ENCODE results near the gene OR2T4. TPM values are rescaled to one million over a fixed set of nuclear protein-coding genes. Genes with fewer than 3 reads are reported as not detected.

The OR2T4 gene
- total RNA-seq, 1 experiment from 2014 or later, result not detected

DNA sequence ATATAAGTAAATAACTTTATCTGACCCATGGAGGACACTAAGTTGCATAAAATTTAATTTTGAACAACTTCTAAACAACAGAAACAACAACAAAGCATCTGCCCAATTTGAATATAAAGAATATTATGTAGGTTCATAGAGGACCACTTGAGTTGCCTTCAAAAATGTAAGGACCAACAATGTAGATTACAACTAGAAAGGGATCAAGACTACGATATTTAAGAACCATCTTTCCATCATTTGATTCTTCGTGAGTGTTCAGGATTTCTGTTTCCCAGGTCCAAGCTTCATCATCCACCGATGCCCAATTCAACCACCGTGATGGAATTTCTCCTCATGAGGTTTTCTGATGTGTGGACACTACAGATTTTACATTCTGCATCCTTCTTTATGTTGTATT lies 13.0 kb upstream of the OR2T4 start, which contains the start of gene OR14C36:
Gene OR14C36 (plus strand): TSS at position 301 of the 400 bp plus-strand sequence. CDS start 0 bp downstream, at position 301.
- TF ChIP-seq CTCF (IDR thresholded peaks at IDR 0.05; ENCODE audit: unreplicated experiment), result no peak
- Mint-ChIP-seq H3K27ac (ENCODE audit: unreplicated experiment) (no peak within 1 kb of the TSS), H3K4me3 (ENCODE audit: low read depth, unreplicated experiment) (no peak within 1 kb of the TSS), H3K9me3 (ENCODE audit: low read depth, unreplicated experiment) (peaks cover 9% of the 10 kb centered on the region), H3K36me3 (ENCODE audit: insufficient read depth, unreplicated experiment) (no peaks in the 10 kb centered on the region), H3K4me1 (ENCODE audit: low read depth, unreplicated experiment) (no peaks in the 10 kb centered on the region), H3K27me3 (ENCODE audit: unreplicated experiment) (no peaks in the 10 kb centered on the region)
- no peak for DNase-seq
- intact Hi-C loops (cut with micrococcal nuclease; ENCODE audit: unreplicated experiment), result no loop called here
- CTCF ChIA-PET, result no interaction called here
- no TSS peak for BruUV-seq (replicated peaks)

GRCh38 chr1:248359415-248359814 lies 2.0 kb upstream of the OR2T4 start:
- H3K36me3 Mint-ChIP-seq (ENCODE audit: insufficient read depth, unreplicated experiment), result no peaks in the 10 kb centered on the region
- H3K27me3 Mint-ChIP-seq (ENCODE audit: unreplicated experiment), result no peaks in the 10 kb centered on the region
- CTCF ChIA-PET, result no interaction called here
- H3K4me3 Mint-ChIP-seq (ENCODE audit: low read depth, unreplicated experiment), result no peak overlapping the region
- TF ChIP-seq CTCF (IDR thresholded peaks at IDR 0.05; ENCODE audit: unreplicated experiment), result no peak
- no peaks in the 10 kb centered on the region for H3K4me1 Mint-ChIP-seq (ENCODE audit: low read depth, unreplicated experiment)
- no peak for DNase-seq
- H3K27ac Mint-ChIP-seq (ENCODE audit: unreplicated experiment), result no peak overlapping the region
- intact Hi-C loops (cut with micrococcal nuclease; ENCODE audit: unreplicated experiment), result no loop called here
- BruUV-seq (replicated peaks), result no TSS peak
- peaks cover 16% of the 10 kb centered on the region for H3K9me3 Mint-ChIP-seq (ENCODE audit: low read depth, unreplicated experiment)

- Mint-ChIP-seq H3K36me3 (ENCODE audit: insufficient read depth, unreplicated experiment) (no peaks in the 10 kb centered on the region), H3K27me3 (ENCODE audit: unreplicated experiment) (no peaks in the 10 kb centered on the region), H3K4me1 (ENCODE audit: low read depth, unreplicated experiment) (no peaks in the 10 kb centered on the region), H3K27ac (ENCODE audit: unreplicated experiment) (no peak overlapping the region), H3K9me3 (ENCODE audit: low read depth, unreplicated experiment) (peaks cover 24% of the 10 kb centered on the region), H3K4me3 (ENCODE audit: low read depth, unreplicated experiment) (no peak overlapping the region)
- CTCF ChIA-PET, result no interaction called here
- no peak for DNase-seq
- intact Hi-C loops (cut with micrococcal nuclease; ENCODE audit: unreplicated experiment), result no loop called here
- no TSS peak for BruUV-seq (replicated peaks)
- TF ChIP-seq CTCF (IDR thresholded peaks at IDR 0.05; ENCODE audit: unreplicated experiment), result no peak
Observed at GRCh38 chr1:248366609-248367008, 5.1 kb downstream of the OR2T4 start.

DNA sequence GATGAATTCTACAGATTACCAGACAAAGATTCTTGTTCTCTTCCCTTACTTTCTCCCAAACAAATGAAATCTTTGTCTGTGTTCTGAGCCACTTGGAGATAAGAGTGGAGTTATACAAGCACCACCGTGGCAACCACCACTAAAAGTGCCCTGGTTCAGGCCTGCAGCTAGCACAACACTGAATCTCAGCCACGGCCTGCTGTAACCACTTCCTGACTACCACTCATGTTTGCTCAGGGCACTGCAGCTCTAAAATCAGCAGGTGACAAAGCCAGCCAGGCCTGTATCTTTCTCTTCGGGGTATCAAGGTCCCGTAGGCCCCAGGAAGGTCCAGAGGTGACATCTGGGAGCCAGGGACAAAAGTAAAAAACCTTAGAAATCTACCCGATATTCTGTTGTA lies 10.9 kb downstream of the OR2T4 start:
- no TSS peak for BruUV-seq (replicated peaks)
- Mint-ChIP-seq H3K4me1 (ENCODE audit: low read depth, unreplicated experiment) (no peaks in the 10 kb centered on the region), H3K36me3 (ENCODE audit: insufficient read depth, unreplicated experiment) (no peaks in the 10 kb centered on the region), H3K4me3 (ENCODE audit: low read depth, unreplicated experiment) (no peak overlapping the region), H3K27ac (ENCODE audit: unreplicated experiment) (no peak overlapping the region), H3K27me3 (ENCODE audit: unreplicated experiment) (no peaks in the 10 kb centered on the region), H3K9me3 (ENCODE audit: low read depth, unreplicated experiment) (peaks cover 34% of the 10 kb centered on the region)
- CTCF ChIA-PET, result no interaction called here
- no peak for DNase-seq
- no peak for TF ChIP-seq CTCF (IDR thresholded peaks at IDR 0.05; ENCODE audit: unreplicated experiment)
- intact Hi-C loops (cut with micrococcal nuclease; ENCODE audit: unreplicated experiment), result no loop called here

Data from Calu3 (cell line).